ENCODE data around the gene TEX10. TPM values are rescaled to one million over a fixed set of nuclear protein-coding genes. Genes with fewer than 3 reads are reported as not detected.
"Not testable (repeated sequence)": the region's sequence is repeated elsewhere in the genome, so short reads cannot be mapped to it uniquely, and the experiment has no call there.

Gene TEX10
- total RNA-seq, 1 donor from 2014 or later = 35.1 TPM

GRCh38 chr9:100394032-100394695 lies 41.4 kb upstream of the TEX10 start:
- Mint-ChIP-seq H3K4me3 (ENCODE audit: low read depth) (no peak overlapping the region), H3K4me1 (ENCODE audit: low read depth) (no peaks in the 10 kb centered on the region), H3K27ac (no peak overlapping the region), H3K36me3 (ENCODE audit: insufficient read depth) (peaks cover 14% of the 10 kb centered on the region), H3K27me3 (no peaks in the 10 kb centered on the region), H3K9me3 (ENCODE audit: low read depth) (peaks cover 12% of the 10 kb centered on the region)
- no peak for DNase-seq (ENCODE audit: low spot score, unreplicated experiment)
- no peak for TF ChIP-seq CTCF (IDR thresholded peaks at IDR 0.05; ENCODE audit: unreplicated experiment)

GRCh38 chr9:100392989-100393388 lies 40.2 kb upstream of the TEX10 start:
- H3K36me3 Mint-ChIP-seq (ENCODE audit: insufficient read depth) = peaks cover 14% of the 10 kb centered on the region
- H3K27ac Mint-ChIP-seq; H3K27me3 Mint-ChIP-seq; DNase-seq (ENCODE audit: low spot score, unreplicated experiment); H3K4me3 Mint-ChIP-seq (ENCODE audit: low read depth); H3K4me1 Mint-ChIP-seq (ENCODE audit: low read depth): not testable (repeated sequence)
- peaks cover 12% of the 10 kb centered on the region for H3K9me3 Mint-ChIP-seq (ENCODE audit: low read depth)

GRCh38 chr9:100379862-100380261 lies 27.1 kb upstream of the TEX10 start:
- Mint-ChIP-seq H3K4me3 (ENCODE audit: low read depth) (no peak overlapping the region), H3K27ac (peak overlapping the region; percentile 10), H3K27me3 (no peaks in the 10 kb centered on the region), H3K4me1 (ENCODE audit: low read depth) (peaks cover 3% of the 10 kb centered on the region), H3K36me3 (ENCODE audit: insufficient read depth) (peaks cover 7% of the 10 kb centered on the region), H3K9me3 (ENCODE audit: low read depth) (peaks cover 4% of the 10 kb centered on the region)
- no peak for DNase-seq (ENCODE audit: low spot score, unreplicated experiment)
- TF ChIP-seq CTCF (IDR thresholded peaks at IDR 0.05; ENCODE audit: unreplicated experiment) = no peak

GRCh38 chr9:100377015-100377414 lies 24.3 kb upstream of the TEX10 start:
- H3K4me3 Mint-ChIP-seq (ENCODE audit: low read depth) = no peak overlapping the region
- H3K27ac Mint-ChIP-seq = no peak overlapping the region

GRCh38 chr9:100375658-100376057 lies 22.9 kb upstream of the TEX10 start:
- Mint-ChIP-seq H3K4me1 (ENCODE audit: low read depth) (peaks cover 3% of the 10 kb centered on the region), H3K4me3 (ENCODE audit: low read depth) (no peak overlapping the region), H3K36me3 (ENCODE audit: insufficient read depth) (peaks cover 5% of the 10 kb centered on the region), H3K27ac (no peak overlapping the region), H3K9me3 (ENCODE audit: low read depth) (no peaks in the 10 kb centered on the region), H3K27me3 (no peaks in the 10 kb centered on the region)
- no peak for TF ChIP-seq CTCF (IDR thresholded peaks at IDR 0.05; ENCODE audit: unreplicated experiment)
- no peak for DNase-seq (ENCODE audit: low spot score, unreplicated experiment)

More at GRCh38 chr9:100377015-100377414, 24.3 kb upstream of the TEX10 start:
- no peak for DNase-seq (ENCODE audit: low spot score, unreplicated experiment)
- no peak for TF ChIP-seq CTCF (IDR thresholded peaks at IDR 0.05; ENCODE audit: unreplicated experiment)
- H3K9me3 Mint-ChIP-seq (ENCODE audit: low read depth) = no peaks in the 10 kb centered on the region
- H3K4me1 Mint-ChIP-seq (ENCODE audit: low read depth) = peaks cover 3% of the 10 kb centered on the region
- peaks cover 3% of the 10 kb centered on the region for H3K36me3 Mint-ChIP-seq (ENCODE audit: insufficient read depth)
- H3K27me3 Mint-ChIP-seq = no peaks in the 10 kb centered on the region

GRCh38 chr9:100372648-100373047 lies 19.9 kb upstream of the TEX10 start:
- no peak for TF ChIP-seq CTCF (IDR thresholded peaks at IDR 0.05; ENCODE audit: unreplicated experiment)
- Mint-ChIP-seq H3K4me3 (ENCODE audit: low read depth) (no peak overlapping the region), H3K27ac (no peak overlapping the region), H3K27me3 (no peaks in the 10 kb centered on the region), H3K9me3 (ENCODE audit: low read depth) (peaks cover 12% of the 10 kb centered on the region), H3K36me3 (ENCODE audit: insufficient read depth) (peaks cover 16% of the 10 kb centered on the region), H3K4me1 (ENCODE audit: low read depth) (peaks cover 2% of the 10 kb centered on the region)
- no peak for DNase-seq (ENCODE audit: low spot score, unreplicated experiment)
